OCI-LY7 (cell line): ENCODE measurements around the gene ARHGAP26. TPM values are rescaled to one million over a fixed set of nuclear protein-coding genes. Genes with fewer than 3 reads are reported as not detected.

Source experiments
- BruUV-seq: library from RNA; stranded (reverse); fragments of 400-500 nt; replicated peaks from 2 replicates; lab custom pipeline; 2021; lab: Mats Ljungman, UMichigan
- CTCF ChIA-PET: fragments of 300-600 bp; sonication (Branson Sonifier 250); formaldehyde crosslinking; loops from one replicate; lab custom pipeline; 2022; ENCODE audit warnings: antibody characterized with exemption; ENCODE audit not compliant: unreplicated experiment; lab: Charles Lee
- POLR2A ChIA-PET: fragments of 300-600 bp; sonication (Branson Sonifier 250); formaldehyde crosslinking; loops from one replicate; lab custom pipeline; 2022; ENCODE audit warnings: antibody characterized with exemption; lab: Charles Lee
- DNase-seq: peaks from one replicate; pipeline ENCODE4 v3.0.0-alpha.2; 2015; ENCODE audit warnings: low spot score
- H2AFZ ChIP-seq: fragments of 200-600 bp; sonication (generic), shearing (Covaris generic); 2 replicates; pipeline ENCODE4 v1.6.1; 2014; ENCODE audit warnings: mild to moderate bottlenecking, antibody characterized with exemption, low read length, moderate library complexity
- H3K27ac ChIP-seq: fragments of 200-600 bp; sonication (generic); 2 replicates; pipeline ENCODE4 v1.5.1; 2014; ENCODE audit warnings: mixed run types, low read depth, mild to moderate bottlenecking, moderate library complexity, low read length, inconsistent platforms; ENCODE audit not compliant: poor library complexity, severe bottlenecking
- H3K36me3 ChIP-seq: fragments of 200-600 bp; sonication (generic); 2 replicates; pipeline ENCODE4 v1.6.1; 2014; ENCODE audit warnings: mild to moderate bottlenecking, antibody characterized with exemption, low read length, moderate library complexity, mixed read lengths; ENCODE audit not compliant: insufficient read depth
- H3K4me1 ChIP-seq: fragments of 200-600 bp; sonication (generic); 2 replicates; pipeline ENCODE4 v1.5.1; 2014; ENCODE audit warnings: mild to moderate bottlenecking, low read length; ENCODE audit not compliant: insufficient read depth, poor library complexity, severe bottlenecking
- H3K4me2 ChIP-seq: fragments of 200-600 bp; sonication (generic); 2 replicates; pipeline ENCODE4 v1.6.1; 2014; ENCODE audit warnings: mild to moderate bottlenecking, low read length
- H3K4me3 ChIP-seq: fragments of 200-600 bp; sonication (generic); 2 replicates; pipeline ENCODE4 v1.5.1; 2014; ENCODE audit warnings: mild to moderate bottlenecking, low read depth, low read length; ENCODE audit not compliant: poor library complexity, severe bottlenecking
- H3K79me2 ChIP-seq: fragments of 200-600 bp; sonication (generic); 2 replicates; pipeline ENCODE4 v1.6.1; 2016; ENCODE audit warnings: low read depth, mild to moderate bottlenecking, low read length, moderate library complexity, mixed read lengths; ENCODE audit not compliant: insufficient read depth
- H3K9me2 ChIP-seq: fragments of 200-600 bp; sonication (generic); 2 replicates; pipeline ENCODE4 v1.6.1; 2016; ENCODE audit warnings: mild to moderate bottlenecking, low read length, mixed read lengths; ENCODE audit not compliant: insufficient read depth
- H3K9me3 ChIP-seq: fragments of 200-600 bp; sonication (generic); 2 replicates; pipeline ENCODE4 v1.6.1; 2014; ENCODE audit warnings: mild to moderate bottlenecking, mixed run types, low read length, mixed read lengths
- H4K20me1 ChIP-seq: fragments of 200-600 bp; sonication (generic); 2 replicates; pipeline ENCODE4 v1.6.1; 2014; ENCODE audit warnings: mild to moderate bottlenecking, antibody characterized with exemption, low read length, moderate library complexity, mixed read lengths; ENCODE audit not compliant: insufficient read depth
- CTCF ChIP-seq: fragments of 200-600 bp; sonication (generic); conservative IDR thresholded peaks from 2 replicates; pipeline ENCODE4 v1.5.1; 2014; ENCODE audit warnings: mild to moderate bottlenecking, antibody characterized with exemption, low read length, moderate library complexity, mixed read lengths
- EZH2phosphoT487 ChIP-seq: fragments of 200-600 bp; sonication (generic); IDR thresholded peaks from 2 replicates; pipeline ENCODE4 v1.6.1; 2018; ENCODE audit warnings: low read depth, borderline replicate concordance, mild to moderate bottlenecking, mixed run types, antibody characterized with exemption, low read length, moderate library complexity, mixed read lengths
- intact Hi-C: fragments of 100-400 bp; cut with micrococcal nuclease; formaldehyde crosslinking; loops from one replicate; pipeline ENCODE4 v1.10.0; 2022; ENCODE audit not compliant: unreplicated experiment
- total RNA-seq, 2 experiments: library from RNA; depleted of rRNA in 1 of 2; stranded (reverse); fragments of >200 nt in 1 of 2; shearing (Covaris generic) in 1 of 2; gene quantifications; 2 replicates each; pipeline ENCODE4 v1.2.3, GENCODE V29; 2014 to 2022

The ARHGAP26 gene
- total RNA-seq, 2 experiments from 2014 or later = 7.0 to 19.1 TPM

GRCh38 chr5:143101121-143101520 is 330.9 kb downstream of the ARHGAP26 start:
- DNase-seq = no peak
- no peaks in the 10 kb centered on the region for H3K36me3 ChIP-seq
- H3K27ac ChIP-seq = no peak overlapping the region
- no peaks in the 10 kb centered on the region for H4K20me1 ChIP-seq
- no TSS peak for BruUV-seq
- no peaks in the 10 kb centered on the region for H3K9me3 ChIP-seq
- no peak overlapping the region for H3K4me2 ChIP-seq
- no peaks in the 10 kb centered on the region for H3K79me2 ChIP-seq
- intact Hi-C loops = loop anchor here (10.0 kb wide), 1 partner anchor 724 kb away; no protein-coding TSS in a partner anchor
- ChIA-PET CTCF (no interaction called here), POLR2A (no interaction called here)
- no peak overlapping the region for H2AFZ ChIP-seq
- no peaks in the 10 kb centered on the region for H3K4me1 ChIP-seq
- no peak for TF ChIP-seq CTCF
- TF ChIP-seq EZH2phosphoT487 = no peak
- H3K9me2 ChIP-seq = no peaks in the 10 kb centered on the region
- no peak overlapping the region for H3K4me3 ChIP-seq

GRCh38 chr5:143101725-143102386 is 331.7 kb downstream of the ARHGAP26 start:
- Histone ChIP-seq H3K79me2 (no peaks in the 10 kb centered on the region), H3K4me2 (no peak overlapping the region), H2AFZ (no peak overlapping the region), H3K27ac (no peak overlapping the region), H3K9me2 (no peaks in the 10 kb centered on the region), H3K36me3 (no peaks in the 10 kb centered on the region), H4K20me1 (no peaks in the 10 kb centered on the region), H3K4me1 (no peaks in the 10 kb centered on the region), H3K9me3 (no peaks in the 10 kb centered on the region), H3K4me3 (no peak overlapping the region)
- DNase-seq = no peak
- BruUV-seq = no TSS peak
- no peak for TF ChIP-seq EZH2phosphoT487
- no peak for TF ChIP-seq CTCF
- CTCF ChIA-PET = no interaction called here
- POLR2A ChIA-PET = no interaction called here
- intact Hi-C loops = loop anchor here (10.0 kb wide), 1 partner anchor 723 kb away; no protein-coding TSS in a partner anchor

GRCh38 chr5:143102411-143102810 is 332.2 kb downstream of the ARHGAP26 start:
- no peaks in the 10 kb centered on the region for H3K79me2 ChIP-seq
- ChIA-PET POLR2A (no interaction called here), CTCF (no interaction called here)
- no peak for TF ChIP-seq EZH2phosphoT487
- no peak for TF ChIP-seq CTCF
- no peak for DNase-seq
- H3K9me3 ChIP-seq = no peaks in the 10 kb centered on the region
- no peak overlapping the region for H3K4me2 ChIP-seq
- H3K4me3 ChIP-seq = no peak overlapping the region
- no peak overlapping the region for H3K27ac ChIP-seq
- no TSS peak for BruUV-seq
- H4K20me1 ChIP-seq = no peaks in the 10 kb centered on the region
- no peaks in the 10 kb centered on the region for H3K9me2 ChIP-seq
- no peaks in the 10 kb centered on the region for H3K36me3 ChIP-seq
- intact Hi-C loops = loop anchor here (10.0 kb wide), 1 partner anchor 722 kb away; no protein-coding TSS in a partner anchor
- H3K4me1 ChIP-seq = no peaks in the 10 kb centered on the region
- no peak overlapping the region for H2AFZ ChIP-seq
